GM12878 (cell line): ENCODE results near the gene DLG2.

Source experiments
- CBX3 ChIP-seq: fragments of 200-600 bp; sonication (generic); IDR thresholded peaks from 2 replicates; pipeline ENCODE4 v1.6.1; 2016; ENCODE audit warnings: low read depth, borderline replicate concordance
- MXI1 ChIP-seq: fragments of 150-350 bp; IDR thresholded peaks from 2 replicates; pipeline ENCODE4 v1.6.1; 2011; ENCODE audit warnings: low read depth, mild to moderate bottlenecking, inconsistent platforms, low read length, improper control_type of control experiment
- TF ChIP-seq, protein P1 (sequence below), 3 experiments: IDR thresholded peaks in 2 of 3; conservative IDR thresholded peaks in 1 of 3; 2 replicates each; pipeline ENCODE4 v1.5.1; 2011; ENCODE audit warnings: low read depth in 3 of 3, low read length in 3 of 3, mild to moderate bottlenecking in 3 of 3, control low read depth in 2 of 3, moderate library complexity in 2 of 3, inconsistent platforms in 1 of 3, mixed read lengths in 1 of 3; ENCODE audit not compliant: control insufficient read depth in 2 of 3, insufficient read depth in 1 of 3; ENCODE audit errors: extremely low read depth in 1 of 3

DNA sequence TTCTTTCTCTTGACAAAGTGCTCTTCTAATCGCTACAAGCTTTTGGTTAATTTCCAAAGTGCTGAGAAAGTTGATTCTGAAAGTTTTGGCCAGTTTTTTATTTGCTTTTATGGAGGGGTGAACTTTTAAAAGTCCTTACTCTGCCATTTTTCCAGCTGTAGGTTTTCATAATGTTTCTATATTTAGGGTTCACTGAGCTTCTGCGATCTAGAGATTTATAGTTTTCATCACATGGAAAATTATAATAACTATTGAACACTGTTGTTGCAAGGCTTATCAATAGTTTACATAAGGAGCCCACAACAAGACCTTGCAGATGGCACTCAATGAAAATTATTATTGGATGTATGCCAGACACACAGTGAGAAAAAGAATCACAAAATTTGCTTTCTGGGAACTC lies 55.1 kb downstream of the DLG2 start:
- TF ChIP-seq, protein P1, sequence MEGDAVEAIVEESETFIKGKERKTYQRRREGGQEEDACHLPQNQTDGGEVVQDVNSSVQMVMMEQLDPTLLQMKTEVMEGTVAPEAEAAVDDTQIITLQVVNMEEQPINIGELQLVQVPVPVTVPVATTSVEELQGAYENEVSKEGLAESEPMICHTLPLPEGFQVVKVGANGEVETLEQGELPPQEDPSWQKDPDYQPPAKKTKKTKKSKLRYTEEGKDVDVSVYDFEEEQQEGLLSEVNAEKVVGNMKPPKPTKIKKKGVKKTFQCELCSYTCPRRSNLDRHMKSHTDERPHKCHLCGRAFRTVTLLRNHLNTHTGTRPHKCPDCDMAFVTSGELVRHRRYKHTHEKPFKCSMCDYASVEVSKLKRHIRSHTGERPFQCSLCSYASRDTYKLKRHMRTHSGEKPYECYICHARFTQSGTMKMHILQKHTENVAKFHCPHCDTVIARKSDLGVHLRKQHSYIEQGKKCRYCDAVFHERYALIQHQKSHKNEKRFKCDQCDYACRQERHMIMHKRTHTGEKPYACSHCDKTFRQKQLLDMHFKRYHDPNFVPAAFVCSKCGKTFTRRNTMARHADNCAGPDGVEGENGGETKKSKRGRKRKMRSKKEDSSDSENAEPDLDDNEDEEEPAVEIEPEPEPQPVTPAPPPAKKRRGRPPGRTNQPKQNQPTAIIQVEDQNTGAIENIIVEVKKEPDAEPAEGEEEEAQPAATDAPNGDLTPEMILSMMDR (IDR thresholded peaks at IDR 0.05 in 2 of 3, conservative IDR thresholded peaks at IDR 0.05 in 1 of 3; ENCODE audit: control insufficient read depth in 2 of 3, extremely low read depth in 1 of 3, insufficient read depth in 1 of 3, low read depth in 3 of 3, low read length in 3 of 3), result no peak
- TF ChIP-seq CBX3 (no peak), MXI1 (no peak)
